HCT116 (cell line): Measurements from ENCODE around the gene RREB1. TPM values are rescaled to one million over a fixed set of nuclear protein-coding genes. Genes with fewer than 3 reads are reported as not detected.

Experiments
- ATAC-seq: fragments of 200-7000 bp; cut with Tn5 transposase; 2 replicates; pipeline ENCODE4 v1.9.1; 2020; ENCODE audit warnings: mild to moderate bottlenecking, moderate library complexity
- BruUV-seq: library from RNA; stranded (reverse); fragments of 400-500 nt; replicated peaks from 2 replicates; lab custom pipeline; 2021; lab: Mats Ljungman, UMichigan
- CTCF ChIA-PET: fragments of 300-600 bp; sonication (Branson Sonifier 250); formaldehyde crosslinking; loops from one replicate; lab custom pipeline; 2021; ENCODE audit warnings: antibody characterized with exemption; lab: Charles Lee
- POLR2A ChIA-PET: fragments of 300-600, 350-600 bp; sonication (Branson Sonifier 250); formaldehyde crosslinking; loops from one replicate; lab custom pipeline; 2021; ENCODE audit warnings: antibody characterized with exemption; lab: Charles Lee
- RAD21 ChIA-PET, 2 experiments: fragments of 300-600 bp; sonication (Branson Sonifier 250); formaldehyde crosslinking; loops; one replicate each; lab custom pipeline; 2023; ENCODE audit warnings: low total read pairs in 2 of 2; ENCODE audit not compliant: uncharacterized antibody in 2 of 2, unreplicated experiment in 2 of 2, low non-redundant PET in 1 of 2; lab: Charles Lee
- DNase-seq: peaks from one replicate; pipeline ENCODE4 v3.0.0-alpha.2; 2010; ENCODE audit warnings: low read depth, low spot score
- H2AFZ ChIP-seq: fragments of 200-600 bp; shearing (Covaris generic), sonication (generic); 2 replicates; pipeline ENCODE4 v1.6.1; 2017; ENCODE audit warnings: low read depth, mixed run types, mixed read lengths, antibody characterized with exemption, low read length; ENCODE audit not compliant: poor library complexity, severe bottlenecking
- H3K27ac ChIP-seq: 2 replicates; pipeline ENCODE4 v1.5.1; 2012; ENCODE audit warnings: low read depth, low read length
- H3K27me3 ChIP-seq: fragments of 200-600 bp; sonication (generic); 2 replicates; pipeline ENCODE4 v1.6.1; 2016; ENCODE audit warnings: mixed run types, low read length, mixed read lengths; ENCODE audit not compliant: insufficient read depth
- H3K36me3 ChIP-seq, 2 experiments: fragments of 200-500 bp in 1 of 2; fragments of 200-600 bp in 1 of 2; sonication (Bioruptor generic) in 1 of 2; sonication (generic) in 1 of 2; 2 replicates each; pipeline versions ENCODE4 v1.5.1 to v1.6.1; 2014 to 2016; ENCODE audit warnings: low read length in 2 of 2, inconsistent platforms in 1 of 2, mixed read lengths in 1 of 2, mixed run types in 1 of 2; ENCODE audit not compliant: insufficient read depth in 2 of 2, control insufficient read depth in 1 of 2
- H3K4me1 ChIP-seq, 2 experiments: fragments of 200-600 bp in 1 of 2; sonication (generic) in 1 of 2; 2 replicates each; pipeline versions ENCODE4 v1.5.1 to v1.6.1; 2012 to 2017; ENCODE audit warnings: low read length in 2 of 2, inconsistent platforms in 1 of 2, mild to moderate bottlenecking in 1 of 2, mixed read lengths in 1 of 2, mixed run types in 1 of 2, moderate library complexity in 1 of 2; ENCODE audit not compliant: insufficient read depth in 2 of 2, control insufficient read depth in 1 of 2
- H3K4me2 ChIP-seq: fragments of 200-600 bp; sonication (generic); 2 replicates; pipeline ENCODE4 v1.6.1; 2017; ENCODE audit warnings: mixed run types, low read length, mixed read lengths
- H3K4me3 ChIP-seq, 2 experiments: fragments of 200-600 bp in 1 of 2; sonication (generic) in 1 of 2; replicated peaks in 1 of 2; 2 replicates each; pipeline ENCODE4 v1.5.1; 2011 to 2016; ENCODE audit warnings: low read length in 2 of 2, control low read depth in 1 of 2, low read depth in 1 of 2, mild to moderate bottlenecking in 1 of 2, mixed read lengths in 1 of 2, mixed run types in 1 of 2
- H3K79me2 ChIP-seq: fragments of 200-600 bp; sonication (generic); 2 replicates; pipeline ENCODE4 v1.6.1; 2017; ENCODE audit warnings: mild to moderate bottlenecking, mixed run types, low read length, moderate library complexity, mixed read lengths; ENCODE audit not compliant: insufficient read depth
- H3K9ac ChIP-seq: fragments of 200-600 bp; sonication (generic); 2 replicates; pipeline ENCODE4 v1.6.1; 2016; ENCODE audit warnings: low read length, mixed read lengths
- H3K9me2 ChIP-seq: fragments of 200-600 bp; sonication (generic), shearing (Covaris generic); 2 replicates; pipeline ENCODE4 v1.6.1; 2017; ENCODE audit warnings: mixed run types, mild to moderate bottlenecking, moderate library complexity; ENCODE audit not compliant: insufficient read depth
- H3K9me3 ChIP-seq, 2 experiments: fragments of 200-500 bp in 1 of 2; fragments of 200-600 bp in 1 of 2; sonication (Bioruptor generic) in 1 of 2; sonication (generic) in 1 of 2; 2 replicates each; pipeline ENCODE4 v1.6.1; 2014 to 2017; ENCODE audit warnings: low read length in 2 of 2, mixed read lengths in 2 of 2, inconsistent platforms in 1 of 2, low read depth in 1 of 2, mild to moderate bottlenecking in 1 of 2, mixed run types in 1 of 2, moderate library complexity in 1 of 2; ENCODE audit not compliant: control insufficient read depth in 1 of 2, insufficient read depth in 1 of 2
- H4K20me1 ChIP-seq: fragments of 200-600 bp; sonication (generic), shearing (Covaris generic); 2 replicates; pipeline ENCODE4 v1.6.1; 2017; ENCODE audit warnings: mixed run types, mild to moderate bottlenecking, moderate library complexity; ENCODE audit not compliant: insufficient read depth
- CEBPB ChIP-seq: IDR thresholded peaks from 2 replicates; pipeline ENCODE4 v1.6.1; 2012; ENCODE audit warnings: low read depth
- YY1 ChIP-seq: IDR thresholded peaks from 2 replicates; pipeline ENCODE4 v1.6.1; 2011; ENCODE audit warnings: low read length, low read depth, moderate library complexity, mild to moderate bottlenecking; ENCODE audit not compliant: insufficient replicate concordance; ENCODE audit errors: extremely low read depth
- intact Hi-C: fragments of 100-400 bp; cut with micrococcal nuclease; formaldehyde crosslinking; loops from 2 replicates; pipeline ENCODE4 v1.10.0; 2022
- total RNA-seq: library from RNA; stranded (reverse); gene quantifications from one replicate; pipeline ENCODE4 v1.2.1, GENCODE V29; 2021; ENCODE audit not compliant: unreplicated experiment
- TF ChIP-seq, protein P1 (sequence below): IDR thresholded peaks from 2 replicates; pipeline ENCODE4 v1.6.1; 2012
- TF ChIP-seq, protein P2 (sequence below): IDR thresholded peaks from 2 replicates; pipeline ENCODE4 v1.6.1; 2012
- TF ChIP-seq, protein P3 (sequence below), 3 experiments: fragments of 200-600 bp in 1 of 3; sonication (generic) in 1 of 3; IDR thresholded peaks in 2 of 3; conservative IDR thresholded peaks in 1 of 3; 2 replicates each; pipeline ENCODE4 v1.5.1; 2012 to 2017; ENCODE audit warnings: low read depth in 2 of 3, low read length in 2 of 3, antibody characterized with exemption in 1 of 3, borderline replicate concordance in 1 of 3, control low read depth in 1 of 3, mild to moderate bottlenecking in 1 of 3, mixed read lengths in 1 of 3, mixed run types in 1 of 3, moderate library complexity in 1 of 3; ENCODE audit not compliant: insufficient read depth in 1 of 3

RREB1 gene
- total RNA-seq, 1 experiment from 2014 or later = 47.9 TPM

DNA sequence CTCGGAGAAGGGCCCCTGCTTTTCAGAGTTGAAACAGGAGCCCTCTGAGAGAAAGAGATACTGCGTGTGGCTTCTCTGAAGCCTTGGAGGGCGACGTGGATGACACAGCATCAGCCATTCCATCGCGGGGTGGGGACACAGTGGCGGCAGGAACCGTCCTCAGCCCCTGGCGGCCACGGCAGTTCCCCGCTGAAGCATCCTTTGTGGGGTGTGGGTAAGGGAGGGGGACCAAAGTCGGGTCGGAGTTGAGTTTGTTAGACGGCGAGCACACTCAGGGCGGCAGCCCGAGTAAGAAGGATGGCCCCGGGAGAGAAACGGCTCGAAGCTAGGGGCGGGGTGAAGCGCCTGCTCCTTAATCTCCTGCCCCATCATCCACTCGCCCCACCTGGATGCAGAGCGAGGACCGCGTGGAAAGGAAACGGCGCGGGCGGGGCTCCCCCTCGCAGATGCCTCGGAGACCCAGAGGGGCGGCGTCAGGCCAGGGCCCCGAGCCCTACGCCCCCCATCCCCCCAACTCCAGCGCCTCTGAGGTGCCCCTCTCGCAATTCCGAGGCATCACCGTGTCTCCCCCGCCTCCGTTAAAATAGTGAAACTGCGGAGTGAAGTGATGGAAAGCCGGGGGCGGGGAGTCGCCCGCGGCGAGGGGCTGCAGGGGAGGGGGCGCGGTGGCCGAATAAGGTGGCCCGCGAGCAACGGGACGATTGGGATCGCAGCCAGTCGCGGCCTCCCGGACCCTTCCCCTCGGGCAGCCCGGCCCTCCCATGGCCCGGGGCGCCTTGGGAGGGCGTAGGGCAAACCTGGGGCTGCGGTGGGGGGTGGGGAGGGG is 796 bp upstream of the RREB1 start:
- RAD21 ChIA-PET = no interaction called here
- Histone ChIP-seq H3K9me2 (no peaks in the 10 kb centered on the region), H3K27ac (peak overlapping the region; percentile 92), H4K20me1 (no peaks in the 10 kb centered on the region), H3K27me3 (no peaks in the 10 kb centered on the region), H2AFZ (peak overlapping the region; percentile 70), H3K4me1 (peaks cover 14 to 34% of the 10 kb centered on the region in 2 experiments), H3K4me2 (peak overlapping the region; percentile 94), H3K36me3 (no peaks in the 10 kb centered on the region), H3K4me3 (peak overlapping the region; percentile 90 to 95), H3K9me3 (no peaks in the 10 kb centered on the region), H3K9ac (peak overlapping the region; percentile 86), H3K79me2 (peaks cover 37% of the 10 kb centered on the region)
- BruUV-seq = TSS peak; percentile 69
- CTCF ChIA-PET = interaction anchor here (0.7 kb wide), 1 partner anchor 289 kb away, joined by 5 read pairs; no protein-coding TSS in a partner anchor
- peak; percentile 51 for ATAC-seq
- intact Hi-C loops = loop anchor here (5.0 to 10.0 kb wide), 4 partner anchors 45 to 430 kb away; no protein-coding TSS in a partner anchor
- DNase-seq = no peak
- TF ChIP-seq CEBPB (no peak), YY1 (peak; percentile 22)
- TF ChIP-seq, protein P1, sequence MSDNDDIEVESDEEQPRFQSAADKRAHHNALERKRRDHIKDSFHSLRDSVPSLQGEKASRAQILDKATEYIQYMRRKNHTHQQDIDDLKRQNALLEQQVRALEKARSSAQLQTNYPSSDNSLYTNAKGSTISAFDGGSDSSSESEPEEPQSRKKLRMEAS = 0 out of 2 replicates have a peak, but pooled peaks have one; percentile 44
- TF ChIP-seq, protein P2, sequence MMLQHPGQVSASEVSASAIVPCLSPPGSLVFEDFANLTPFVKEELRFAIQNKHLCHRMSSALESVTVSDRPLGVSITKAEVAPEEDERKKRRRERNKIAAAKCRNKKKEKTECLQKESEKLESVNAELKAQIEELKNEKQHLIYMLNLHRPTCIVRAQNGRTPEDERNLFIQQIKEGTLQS = no peak
- TF ChIP-seq, protein P3, sequence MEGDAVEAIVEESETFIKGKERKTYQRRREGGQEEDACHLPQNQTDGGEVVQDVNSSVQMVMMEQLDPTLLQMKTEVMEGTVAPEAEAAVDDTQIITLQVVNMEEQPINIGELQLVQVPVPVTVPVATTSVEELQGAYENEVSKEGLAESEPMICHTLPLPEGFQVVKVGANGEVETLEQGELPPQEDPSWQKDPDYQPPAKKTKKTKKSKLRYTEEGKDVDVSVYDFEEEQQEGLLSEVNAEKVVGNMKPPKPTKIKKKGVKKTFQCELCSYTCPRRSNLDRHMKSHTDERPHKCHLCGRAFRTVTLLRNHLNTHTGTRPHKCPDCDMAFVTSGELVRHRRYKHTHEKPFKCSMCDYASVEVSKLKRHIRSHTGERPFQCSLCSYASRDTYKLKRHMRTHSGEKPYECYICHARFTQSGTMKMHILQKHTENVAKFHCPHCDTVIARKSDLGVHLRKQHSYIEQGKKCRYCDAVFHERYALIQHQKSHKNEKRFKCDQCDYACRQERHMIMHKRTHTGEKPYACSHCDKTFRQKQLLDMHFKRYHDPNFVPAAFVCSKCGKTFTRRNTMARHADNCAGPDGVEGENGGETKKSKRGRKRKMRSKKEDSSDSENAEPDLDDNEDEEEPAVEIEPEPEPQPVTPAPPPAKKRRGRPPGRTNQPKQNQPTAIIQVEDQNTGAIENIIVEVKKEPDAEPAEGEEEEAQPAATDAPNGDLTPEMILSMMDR (IDR thresholded peaks at IDR 0.05 in 2 of 3, conservative IDR thresholded peaks at IDR 0.05 in 1 of 3; ENCODE audit: borderline replicate concordance in 1 of 3, insufficient read depth in 1 of 3, low read depth in 2 of 3, low read length in 2 of 3) = peak in 1 of 3 experiments; percentile 44; a peak in 2 of 6 replicates
- POLR2A ChIA-PET = interaction anchor here (1.2 to 1.4 kb wide), 2 partner anchors 48 to 295 kb away, joined by 4 read pairs; no protein-coding TSS in a partner anchor
